ENCODE results near the gene ALDH1L1.

DNA sequence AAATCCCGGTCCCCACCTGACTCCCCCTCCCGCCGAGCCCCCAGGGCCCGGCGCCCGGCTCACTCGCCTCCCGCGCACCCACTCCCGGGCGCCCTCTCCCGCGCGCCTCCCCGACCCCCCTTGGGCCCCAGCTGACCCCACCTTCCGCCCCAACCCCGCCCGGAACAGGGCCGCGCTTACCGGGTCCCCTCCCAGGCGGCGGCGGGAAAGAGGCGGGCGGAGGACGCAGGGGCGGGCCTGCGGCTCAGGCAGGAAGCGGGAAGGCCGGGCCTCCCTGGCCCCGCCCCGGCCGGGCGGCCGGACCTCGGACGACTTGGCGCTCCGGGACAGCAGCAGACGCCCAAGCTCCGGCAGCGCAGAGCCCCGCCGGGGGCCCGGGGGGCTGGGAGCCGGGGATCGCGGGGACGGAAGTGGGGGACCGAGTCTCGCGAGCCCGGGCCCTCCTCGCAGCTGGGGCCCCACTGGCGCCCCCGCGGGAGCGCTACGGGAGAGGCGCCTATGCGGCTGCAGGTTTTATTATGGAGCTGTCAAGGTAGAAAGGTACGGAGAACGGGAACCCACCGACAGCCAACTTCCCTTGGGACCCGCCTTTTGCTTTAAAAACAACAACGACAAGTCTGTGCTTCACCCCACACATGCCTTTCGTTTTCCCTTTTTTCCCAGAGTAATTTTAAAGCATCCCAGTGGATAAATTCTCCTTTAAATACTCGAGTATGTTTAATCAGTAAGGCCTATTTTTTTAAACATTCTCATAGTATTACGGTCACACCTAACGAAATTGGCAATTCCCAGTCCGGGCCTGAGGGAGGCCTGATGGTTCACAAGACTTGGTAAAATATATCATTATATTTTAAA, 96.2 kb downstream of the ALDH1L1 start, which contains the start of gene SLC41A3:
- TF ChIP-seq, protein P1, sequence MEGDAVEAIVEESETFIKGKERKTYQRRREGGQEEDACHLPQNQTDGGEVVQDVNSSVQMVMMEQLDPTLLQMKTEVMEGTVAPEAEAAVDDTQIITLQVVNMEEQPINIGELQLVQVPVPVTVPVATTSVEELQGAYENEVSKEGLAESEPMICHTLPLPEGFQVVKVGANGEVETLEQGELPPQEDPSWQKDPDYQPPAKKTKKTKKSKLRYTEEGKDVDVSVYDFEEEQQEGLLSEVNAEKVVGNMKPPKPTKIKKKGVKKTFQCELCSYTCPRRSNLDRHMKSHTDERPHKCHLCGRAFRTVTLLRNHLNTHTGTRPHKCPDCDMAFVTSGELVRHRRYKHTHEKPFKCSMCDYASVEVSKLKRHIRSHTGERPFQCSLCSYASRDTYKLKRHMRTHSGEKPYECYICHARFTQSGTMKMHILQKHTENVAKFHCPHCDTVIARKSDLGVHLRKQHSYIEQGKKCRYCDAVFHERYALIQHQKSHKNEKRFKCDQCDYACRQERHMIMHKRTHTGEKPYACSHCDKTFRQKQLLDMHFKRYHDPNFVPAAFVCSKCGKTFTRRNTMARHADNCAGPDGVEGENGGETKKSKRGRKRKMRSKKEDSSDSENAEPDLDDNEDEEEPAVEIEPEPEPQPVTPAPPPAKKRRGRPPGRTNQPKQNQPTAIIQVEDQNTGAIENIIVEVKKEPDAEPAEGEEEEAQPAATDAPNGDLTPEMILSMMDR (IDR thresholded peaks at IDR 0.05): peak; percentile 80
- TF ChIP-seq POLR2AphosphoS5 (IDR thresholded peaks at IDR 0.05; ENCODE audit: low read depth, low read length): no peak
- TF ChIP-seq, protein P2, sequence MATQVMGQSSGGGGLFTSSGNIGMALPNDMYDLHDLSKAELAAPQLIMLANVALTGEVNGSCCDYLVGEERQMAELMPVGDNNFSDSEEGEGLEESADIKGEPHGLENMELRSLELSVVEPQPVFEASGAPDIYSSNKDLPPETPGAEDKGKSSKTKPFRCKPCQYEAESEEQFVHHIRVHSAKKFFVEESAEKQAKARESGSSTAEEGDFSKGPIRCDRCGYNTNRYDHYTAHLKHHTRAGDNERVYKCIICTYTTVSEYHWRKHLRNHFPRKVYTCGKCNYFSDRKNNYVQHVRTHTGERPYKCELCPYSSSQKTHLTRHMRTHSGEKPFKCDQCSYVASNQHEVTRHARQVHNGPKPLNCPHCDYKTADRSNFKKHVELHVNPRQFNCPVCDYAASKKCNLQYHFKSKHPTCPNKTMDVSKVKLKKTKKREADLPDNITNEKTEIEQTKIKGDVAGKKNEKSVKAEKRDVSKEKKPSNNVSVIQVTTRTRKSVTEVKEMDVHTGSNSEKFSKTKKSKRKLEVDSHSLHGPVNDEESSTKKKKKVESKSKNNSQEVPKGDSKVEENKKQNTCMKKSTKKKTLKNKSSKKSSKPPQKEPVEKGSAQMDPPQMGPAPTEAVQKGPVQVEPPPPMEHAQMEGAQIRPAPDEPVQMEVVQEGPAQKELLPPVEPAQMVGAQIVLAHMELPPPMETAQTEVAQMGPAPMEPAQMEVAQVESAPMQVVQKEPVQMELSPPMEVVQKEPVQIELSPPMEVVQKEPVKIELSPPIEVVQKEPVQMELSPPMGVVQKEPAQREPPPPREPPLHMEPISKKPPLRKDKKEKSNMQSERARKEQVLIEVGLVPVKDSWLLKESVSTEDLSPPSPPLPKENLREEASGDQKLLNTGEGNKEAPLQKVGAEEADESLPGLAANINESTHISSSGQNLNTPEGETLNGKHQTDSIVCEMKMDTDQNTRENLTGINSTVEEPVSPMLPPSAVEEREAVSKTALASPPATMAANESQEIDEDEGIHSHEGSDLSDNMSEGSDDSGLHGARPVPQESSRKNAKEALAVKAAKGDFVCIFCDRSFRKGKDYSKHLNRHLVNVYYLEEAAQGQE (IDR thresholded peaks at IDR 0.05; ENCODE audit: insufficient read depth in 1 of 2, low read depth in 2 of 2, low read length in 1 of 2): no peak
- no peak for TF ChIP-seq TCF7L2 (IDR thresholded peaks at IDR 0.05; ENCODE audit: low read depth, low read length)
- no peak for TF ChIP-seq SIN3A (IDR thresholded peaks at IDR 0.05; ENCODE audit: borderline replicate concordance, insufficient read depth, low read depth, low read length)
